HCT116 (cell line): ENCODE measurements around the gene MAP3K7CL. TPM values are rescaled to one million over a fixed set of nuclear protein-coding genes. Genes with fewer than 3 reads are reported as not detected.

ENCODE experiments used
- ATAC-seq: fragments of 200-7000 bp; cut with Tn5 transposase; 2 replicates; pipeline ENCODE4 v1.9.1; 2020; ENCODE audit warnings: mild to moderate bottlenecking, moderate library complexity
- BruUV-seq: library from RNA; stranded (reverse); fragments of 400-500 nt; replicated peaks from 2 replicates; lab custom pipeline; 2021; lab: Mats Ljungman, UMichigan
- CTCF ChIA-PET: fragments of 300-600 bp; sonication (Branson Sonifier 250); formaldehyde crosslinking; loops from one replicate; lab custom pipeline; 2021; ENCODE audit warnings: antibody characterized with exemption; lab: Charles Lee
- POLR2A ChIA-PET: fragments of 300-600, 350-600 bp; sonication (Branson Sonifier 250); formaldehyde crosslinking; loops from one replicate; lab custom pipeline; 2021; ENCODE audit warnings: antibody characterized with exemption; lab: Charles Lee
- RAD21 ChIA-PET, 2 experiments: fragments of 300-600 bp; sonication (Branson Sonifier 250); formaldehyde crosslinking; loops; one replicate each; lab custom pipeline; 2023; ENCODE audit warnings: low total read pairs in 2 of 2; ENCODE audit not compliant: uncharacterized antibody in 2 of 2, unreplicated experiment in 2 of 2, low non-redundant PET in 1 of 2; lab: Charles Lee
- DNase-seq: peaks from one replicate; pipeline ENCODE4 v3.0.0-alpha.2; 2010; ENCODE audit warnings: low read depth, low spot score
- H2AFZ ChIP-seq: fragments of 200-600 bp; shearing (Covaris generic), sonication (generic); 2 replicates; pipeline ENCODE4 v1.6.1; 2017; ENCODE audit warnings: low read depth, mixed run types, mixed read lengths, antibody characterized with exemption, low read length; ENCODE audit not compliant: poor library complexity, severe bottlenecking
- H3K27ac ChIP-seq: 2 replicates; pipeline ENCODE4 v1.5.1; 2012; ENCODE audit warnings: low read depth, low read length
- H3K27me3 ChIP-seq: fragments of 200-600 bp; sonication (generic); 2 replicates; pipeline ENCODE4 v1.6.1; 2016; ENCODE audit warnings: mixed run types, low read length, mixed read lengths; ENCODE audit not compliant: insufficient read depth
- H3K36me3 ChIP-seq, 2 experiments: fragments of 200-500 bp in 1 of 2; fragments of 200-600 bp in 1 of 2; sonication (Bioruptor generic) in 1 of 2; sonication (generic) in 1 of 2; 2 replicates each; pipeline versions ENCODE4 v1.5.1 to v1.6.1; 2014 to 2016; ENCODE audit warnings: low read length in 2 of 2, inconsistent platforms in 1 of 2, mixed read lengths in 1 of 2, mixed run types in 1 of 2; ENCODE audit not compliant: insufficient read depth in 2 of 2, control insufficient read depth in 1 of 2
- H3K4me1 ChIP-seq, 2 experiments: fragments of 200-600 bp in 1 of 2; sonication (generic) in 1 of 2; 2 replicates each; pipeline versions ENCODE4 v1.5.1 to v1.6.1; 2012 to 2017; ENCODE audit warnings: low read length in 2 of 2, inconsistent platforms in 1 of 2, mild to moderate bottlenecking in 1 of 2, mixed read lengths in 1 of 2, mixed run types in 1 of 2, moderate library complexity in 1 of 2; ENCODE audit not compliant: insufficient read depth in 2 of 2, control insufficient read depth in 1 of 2
- H3K4me2 ChIP-seq: fragments of 200-600 bp; sonication (generic); 2 replicates; pipeline ENCODE4 v1.6.1; 2017; ENCODE audit warnings: mixed run types, low read length, mixed read lengths
- H3K4me3 ChIP-seq, 2 experiments: fragments of 200-600 bp in 1 of 2; sonication (generic) in 1 of 2; replicated peaks in 1 of 2; 2 replicates each; pipeline ENCODE4 v1.5.1; 2011 to 2016; ENCODE audit warnings: low read length in 2 of 2, control low read depth in 1 of 2, low read depth in 1 of 2, mild to moderate bottlenecking in 1 of 2, mixed read lengths in 1 of 2, mixed run types in 1 of 2
- H3K79me2 ChIP-seq: fragments of 200-600 bp; sonication (generic); 2 replicates; pipeline ENCODE4 v1.6.1; 2017; ENCODE audit warnings: mild to moderate bottlenecking, mixed run types, low read length, moderate library complexity, mixed read lengths; ENCODE audit not compliant: insufficient read depth
- H3K9ac ChIP-seq: fragments of 200-600 bp; sonication (generic); 2 replicates; pipeline ENCODE4 v1.6.1; 2016; ENCODE audit warnings: low read length, mixed read lengths
- H3K9me2 ChIP-seq: fragments of 200-600 bp; sonication (generic), shearing (Covaris generic); 2 replicates; pipeline ENCODE4 v1.6.1; 2017; ENCODE audit warnings: mixed run types, mild to moderate bottlenecking, moderate library complexity; ENCODE audit not compliant: insufficient read depth
- H3K9me3 ChIP-seq, 2 experiments: fragments of 200-500 bp in 1 of 2; fragments of 200-600 bp in 1 of 2; sonication (Bioruptor generic) in 1 of 2; sonication (generic) in 1 of 2; 2 replicates each; pipeline ENCODE4 v1.6.1; 2014 to 2017; ENCODE audit warnings: low read length in 2 of 2, mixed read lengths in 2 of 2, inconsistent platforms in 1 of 2, low read depth in 1 of 2, mild to moderate bottlenecking in 1 of 2, mixed run types in 1 of 2, moderate library complexity in 1 of 2; ENCODE audit not compliant: control insufficient read depth in 1 of 2, insufficient read depth in 1 of 2
- H4K20me1 ChIP-seq: fragments of 200-600 bp; sonication (generic), shearing (Covaris generic); 2 replicates; pipeline ENCODE4 v1.6.1; 2017; ENCODE audit warnings: mixed run types, mild to moderate bottlenecking, moderate library complexity; ENCODE audit not compliant: insufficient read depth
- CTCF ChIP-seq, 3 experiments: fragments of 200-600 bp in 1 of 3; sonication (generic) in 1 of 3; IDR thresholded peaks in 2 of 3; conservative IDR thresholded peaks in 1 of 3; 2 replicates each; pipeline ENCODE4 v1.5.1; 2012 to 2017; ENCODE audit warnings: low read depth in 2 of 3, low read length in 2 of 3, antibody characterized with exemption in 1 of 3, borderline replicate concordance in 1 of 3, control low read depth in 1 of 3, mild to moderate bottlenecking in 1 of 3, mixed read lengths in 1 of 3, mixed run types in 1 of 3, moderate library complexity in 1 of 3; ENCODE audit not compliant: insufficient read depth in 1 of 3
- ZBTB33 ChIP-seq: IDR thresholded peaks from 2 replicates; pipeline ENCODE4 v1.6.1; 2011; ENCODE audit warnings: mild to moderate bottlenecking, low read length, moderate library complexity; ENCODE audit not compliant: insufficient replicate concordance; ENCODE audit errors: extremely low read depth
- ZFX ChIP-seq: fragments of 450-650 bp; IDR thresholded peaks from 2 replicates; pipeline ENCODE4 v1.6.1; 2017
- ZNF274 ChIP-seq: fragments of 200-500 bp; sonication (Bioruptor generic); IDR thresholded peaks from 2 replicates; pipeline ENCODE4 v1.6.1; 2014; ENCODE audit warnings: mild to moderate bottlenecking, low read depth, low read length, inconsistent platforms
- intact Hi-C: fragments of 100-400 bp; cut with micrococcal nuclease; formaldehyde crosslinking; loops from 2 replicates; pipeline ENCODE4 v1.10.0; 2022
- total RNA-seq: library from RNA; stranded (reverse); gene quantifications from one replicate; pipeline ENCODE4 v1.2.1, GENCODE V29; 2021; ENCODE audit not compliant: unreplicated experiment

MAP3K7CL gene
- total RNA-seq, 1 experiment from 2014 or later, result 0.57 TPM

GRCh38 chr21:29159842-29160241, 29.4 kb downstream of the MAP3K7CL start:
- POLR2A ChIA-PET, result no interaction called here
- H4K20me1 ChIP-seq, result no peaks in the 10 kb centered on the region
- intact Hi-C loops, result loop anchor here (5.0 to 10.0 kb wide), 3 partner anchors 68 to 1925 kb away; no protein-coding TSS in a partner anchor

More at GRCh38 chr21:29159842-29160241, 29.4 kb downstream of the MAP3K7CL start:
- no peaks in the 10 kb centered on the region for H3K36me3 ChIP-seq
- ChIA-PET RAD21 (no interaction called here), CTCF (no interaction called here)
- peaks cover 8 to 20% of the 10 kb centered on the region in 2 experiments for H3K4me1 ChIP-seq
- H3K9ac ChIP-seq, result no peak overlapping the region
- no peaks in the 10 kb centered on the region for H3K79me2 ChIP-seq
- TF ChIP-seq ZBTB33 (no peak), CTCF (IDR thresholded peaks at IDR 0.05 in 2 of 3, conservative IDR thresholded peaks at IDR 0.05 in 1 of 3; ENCODE audit: borderline replicate concordance in 1 of 3, insufficient read depth in 1 of 3, low read depth in 2 of 3, low read length in 2 of 3) (no peak), ZFX (no peak), ZNF274 (no peak)
- H3K9me2 ChIP-seq, result no peaks in the 10 kb centered on the region
- H2AFZ ChIP-seq, result no peak overlapping the region
- H3K4me3 ChIP-seq, result no peak overlapping the region
- H3K27ac ChIP-seq, result no peak overlapping the region
- H3K27me3 ChIP-seq, result no peaks in the 10 kb centered on the region
- no peaks in the 10 kb centered on the region for H3K9me3 ChIP-seq
- no peak for ATAC-seq
- BruUV-seq, result no TSS peak
- no peak for DNase-seq
- H3K4me2 ChIP-seq, result no peak overlapping the region
